Measurements from ENCODE around the gene AIPL1. TPM values are rescaled to one million over a fixed set of nuclear protein-coding genes. Genes with fewer than 3 reads are reported as not detected.

AIPL1 gene
- total RNA-seq, 1 donor from 2014 or later = not detected

DNA sequence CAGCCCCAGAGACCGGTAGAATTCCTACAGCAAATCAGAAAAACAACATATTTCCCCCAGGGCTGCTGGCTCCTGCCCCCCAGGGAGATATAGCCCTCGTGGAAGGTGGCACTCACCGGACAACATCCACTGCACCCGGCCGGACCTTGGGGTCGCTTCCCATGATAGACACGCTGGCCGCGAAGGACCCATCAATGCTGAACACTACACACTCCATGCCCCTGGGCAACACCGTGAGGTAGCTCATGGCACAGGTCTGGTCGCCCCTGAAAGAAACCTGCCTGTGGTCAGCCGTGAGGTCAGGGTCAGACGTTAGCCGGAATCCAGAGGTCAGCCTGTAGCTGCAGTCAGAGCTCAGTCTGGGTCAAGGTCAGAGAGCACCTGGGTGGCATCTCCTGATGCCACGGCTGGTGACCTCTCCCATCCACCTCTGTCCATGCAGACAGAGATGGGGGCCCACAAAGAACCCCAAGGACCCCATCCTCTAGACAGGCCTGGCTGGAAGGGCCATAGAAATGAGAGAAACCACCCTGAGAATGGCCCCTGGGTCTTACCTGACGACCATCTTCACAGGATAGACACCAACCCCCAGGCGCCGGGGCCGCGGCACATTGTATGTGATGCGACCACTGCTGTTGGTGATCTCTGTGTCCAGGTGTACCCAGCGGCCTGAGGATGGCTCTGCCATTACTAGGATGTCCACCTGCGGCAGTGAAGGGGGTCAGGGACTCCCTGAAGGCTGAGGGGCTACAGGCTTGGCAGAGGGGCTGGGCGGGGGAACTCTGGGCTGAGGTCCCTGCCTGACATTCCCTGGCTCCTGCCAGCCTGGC is 28.9 kb upstream of the AIPL1 start:
- no peak overlapping the region for H3K27ac Mint-ChIP-seq (ENCODE audit: unreplicated experiment)
- H3K4me3 Mint-ChIP-seq (ENCODE audit: unreplicated experiment) = no peak overlapping the region
- TF ChIP-seq, protein P1, sequence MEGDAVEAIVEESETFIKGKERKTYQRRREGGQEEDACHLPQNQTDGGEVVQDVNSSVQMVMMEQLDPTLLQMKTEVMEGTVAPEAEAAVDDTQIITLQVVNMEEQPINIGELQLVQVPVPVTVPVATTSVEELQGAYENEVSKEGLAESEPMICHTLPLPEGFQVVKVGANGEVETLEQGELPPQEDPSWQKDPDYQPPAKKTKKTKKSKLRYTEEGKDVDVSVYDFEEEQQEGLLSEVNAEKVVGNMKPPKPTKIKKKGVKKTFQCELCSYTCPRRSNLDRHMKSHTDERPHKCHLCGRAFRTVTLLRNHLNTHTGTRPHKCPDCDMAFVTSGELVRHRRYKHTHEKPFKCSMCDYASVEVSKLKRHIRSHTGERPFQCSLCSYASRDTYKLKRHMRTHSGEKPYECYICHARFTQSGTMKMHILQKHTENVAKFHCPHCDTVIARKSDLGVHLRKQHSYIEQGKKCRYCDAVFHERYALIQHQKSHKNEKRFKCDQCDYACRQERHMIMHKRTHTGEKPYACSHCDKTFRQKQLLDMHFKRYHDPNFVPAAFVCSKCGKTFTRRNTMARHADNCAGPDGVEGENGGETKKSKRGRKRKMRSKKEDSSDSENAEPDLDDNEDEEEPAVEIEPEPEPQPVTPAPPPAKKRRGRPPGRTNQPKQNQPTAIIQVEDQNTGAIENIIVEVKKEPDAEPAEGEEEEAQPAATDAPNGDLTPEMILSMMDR (IDR thresholded peaks at IDR 0.05; ENCODE audit: unreplicated experiment) = no peak
- no peak for DNase-seq (ENCODE audit: low spot score)
- no peaks in the 10 kb centered on the region for H3K36me3 Mint-ChIP-seq (ENCODE audit: low read depth, unreplicated experiment)
- peaks cover 21% of the 10 kb centered on the region for H3K27me3 Mint-ChIP-seq (ENCODE audit: unreplicated experiment)
- peaks cover 34% of the 10 kb centered on the region for H3K4me1 Mint-ChIP-seq (ENCODE audit: unreplicated experiment)
- no peaks in the 10 kb centered on the region for H3K9me3 Mint-ChIP-seq (ENCODE audit: unreplicated experiment)

DNA sequence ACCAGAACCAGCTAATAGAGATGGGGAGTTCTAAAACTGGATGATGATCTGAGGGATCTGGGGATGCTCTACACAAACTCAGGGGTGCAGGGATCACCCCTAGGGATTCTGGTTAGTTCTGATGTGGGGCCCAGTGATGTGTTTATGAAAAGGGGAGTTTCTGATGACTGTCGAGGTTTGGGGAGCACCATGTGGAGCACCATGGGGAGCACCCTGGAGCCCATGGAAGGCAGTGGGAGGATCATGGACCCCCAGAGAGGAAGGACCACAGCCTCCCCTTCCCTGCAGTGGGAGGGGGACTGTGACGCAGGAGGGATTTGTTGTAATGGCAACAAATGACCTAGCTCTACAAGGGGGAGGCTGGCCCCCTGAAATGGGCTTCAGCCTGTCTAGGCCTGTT is 27.8 kb upstream of the AIPL1 start:
- H3K4me3 Mint-ChIP-seq (ENCODE audit: unreplicated experiment) = peak overlapping the region; percentile 54

DNA sequence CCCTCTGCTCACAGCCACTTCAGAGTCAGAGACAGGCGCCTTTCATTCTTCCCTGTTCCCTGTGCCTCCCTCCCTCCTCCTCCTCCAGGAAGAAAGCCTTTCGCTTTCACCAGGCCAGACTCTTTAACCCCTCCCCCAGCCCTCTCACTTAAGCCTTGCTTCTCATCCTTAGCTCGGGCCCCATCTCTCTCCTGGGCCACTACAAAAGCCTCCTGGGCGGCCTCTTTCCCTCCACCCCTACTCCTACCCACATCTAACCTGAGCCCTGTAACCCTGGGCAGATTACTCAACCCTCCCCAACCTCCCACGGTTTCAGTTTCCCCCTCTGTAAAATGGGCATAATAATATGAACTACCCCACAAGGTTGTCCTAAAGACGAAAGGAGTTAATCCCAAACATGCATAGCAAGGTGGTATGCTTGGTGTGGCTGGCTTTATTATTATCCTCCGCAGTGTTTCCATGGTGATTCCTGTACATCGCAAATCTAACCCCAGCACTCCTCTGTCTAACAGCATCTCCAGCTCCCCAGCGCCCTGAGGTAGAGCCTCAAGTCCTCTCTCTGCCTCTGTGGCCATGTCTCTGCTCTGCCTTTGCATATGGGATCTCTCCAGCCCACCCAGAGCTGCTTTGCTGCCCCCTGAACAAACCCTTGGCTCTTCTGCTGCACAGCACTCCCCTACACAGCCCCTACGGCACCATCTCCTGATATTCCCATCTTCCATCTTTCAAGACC is 27.0 kb upstream of the AIPL1 start:
- H3K27me3 Mint-ChIP-seq (ENCODE audit: unreplicated experiment) = peaks cover 22% of the 10 kb centered on the region
- DNase-seq (ENCODE audit: low spot score) = no peak
- H3K4me3 Mint-ChIP-seq (ENCODE audit: unreplicated experiment) = peak overlapping the region; percentile 54
- TF ChIP-seq, protein P1 (IDR thresholded peaks at IDR 0.05; ENCODE audit: unreplicated experiment) = no peak
- H3K36me3 Mint-ChIP-seq (ENCODE audit: low read depth, unreplicated experiment) = no peaks in the 10 kb centered on the region
- H3K4me1 Mint-ChIP-seq (ENCODE audit: unreplicated experiment) = peaks cover 34% of the 10 kb centered on the region
- no peaks in the 10 kb centered on the region for H3K9me3 Mint-ChIP-seq (ENCODE audit: unreplicated experiment)
- no peak overlapping the region for H3K27ac Mint-ChIP-seq (ENCODE audit: unreplicated experiment)

More for the DNA sequence above, 27.8 kb upstream of the AIPL1 start:
- DNase-seq (ENCODE audit: low spot score) = no peak
- peak overlapping the region; percentile 53 for H3K27ac Mint-ChIP-seq (ENCODE audit: unreplicated experiment)
- H3K36me3 Mint-ChIP-seq (ENCODE audit: low read depth, unreplicated experiment) = no peaks in the 10 kb centered on the region
- peaks cover 19% of the 10 kb centered on the region for H3K27me3 Mint-ChIP-seq (ENCODE audit: unreplicated experiment)
- H3K4me1 Mint-ChIP-seq (ENCODE audit: unreplicated experiment) = peaks cover 34% of the 10 kb centered on the region
- no peaks in the 10 kb centered on the region for H3K9me3 Mint-ChIP-seq (ENCODE audit: unreplicated experiment)
- TF ChIP-seq, protein P1 (IDR thresholded peaks at IDR 0.05; ENCODE audit: unreplicated experiment) = no peak

DNA sequence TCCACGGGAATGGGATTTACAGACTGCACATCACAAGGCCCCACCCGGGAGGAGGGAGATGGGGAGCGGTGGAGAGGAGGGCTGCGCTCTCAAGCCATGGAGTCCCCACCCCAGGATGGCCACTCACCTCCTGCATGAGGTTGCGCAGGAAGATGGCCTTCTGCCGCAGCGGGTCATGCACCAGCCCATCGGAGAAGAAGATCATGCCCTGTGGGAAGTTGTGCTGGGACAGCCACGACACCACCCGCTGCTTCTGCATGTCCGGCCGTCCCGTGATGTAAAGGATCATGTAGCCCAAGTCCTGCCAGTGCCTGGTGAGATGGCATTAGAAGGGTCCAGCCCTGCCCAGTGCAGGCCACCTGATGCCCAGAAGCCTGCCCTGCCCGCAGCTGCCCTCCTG is 26.3 kb upstream of the AIPL1 start:
- Mint-ChIP-seq H3K4me3 (ENCODE audit: unreplicated experiment) (no peak overlapping the region), H3K36me3 (ENCODE audit: low read depth, unreplicated experiment) (no peaks in the 10 kb centered on the region), H3K27me3 (ENCODE audit: unreplicated experiment) (peaks cover 22% of the 10 kb centered on the region), H3K9me3 (ENCODE audit: unreplicated experiment) (no peaks in the 10 kb centered on the region), H3K4me1 (ENCODE audit: unreplicated experiment) (peaks cover 37% of the 10 kb centered on the region), H3K27ac (ENCODE audit: unreplicated experiment) (no peak overlapping the region)
- DNase-seq (ENCODE audit: low spot score) = no peak
- TF ChIP-seq, protein P1 (IDR thresholded peaks at IDR 0.05; ENCODE audit: unreplicated experiment) = no peak

Data from endothelial cell (in vitro differentiated cells).